Mucosa of stomach (tissue), 1 donor: Measurements from ENCODE around the gene GPATCH11.

Experiments used
- H3K27me3 ChIP-seq: one replicate; pipeline ENCODE4 v1.7.0; 2013; ENCODE audit warnings: mild to moderate bottlenecking, low read length; ENCODE audit not compliant: control insufficient read depth, insufficient read depth
- H3K36me3 ChIP-seq: one replicate; pipeline ENCODE4 v1.7.0; 2013; ENCODE audit warnings: low read length; ENCODE audit not compliant: control insufficient read depth, insufficient read depth
- H3K4me1 ChIP-seq: one replicate; pipeline ENCODE4 v1.7.0; 2013; ENCODE audit warnings: mild to moderate bottlenecking, low read length; ENCODE audit not compliant: control insufficient read depth, insufficient read depth
- H3K4me3 ChIP-seq: one replicate; pipeline ENCODE4 v1.7.0; 2013; ENCODE audit warnings: low read length
- H3K9ac ChIP-seq: one replicate; pipeline ENCODE4 v1.7.0; 2013; ENCODE audit warnings: mild to moderate bottlenecking, low read length, moderate library complexity
- H3K9me3 ChIP-seq: one replicate; pipeline ENCODE4 v1.7.0; 2013; ENCODE audit warnings: mild to moderate bottlenecking, low read length, moderate library complexity; ENCODE audit not compliant: control insufficient read depth
- donor health status: Pancreatic carcinoma.

GPATCH11 gene

DNA sequence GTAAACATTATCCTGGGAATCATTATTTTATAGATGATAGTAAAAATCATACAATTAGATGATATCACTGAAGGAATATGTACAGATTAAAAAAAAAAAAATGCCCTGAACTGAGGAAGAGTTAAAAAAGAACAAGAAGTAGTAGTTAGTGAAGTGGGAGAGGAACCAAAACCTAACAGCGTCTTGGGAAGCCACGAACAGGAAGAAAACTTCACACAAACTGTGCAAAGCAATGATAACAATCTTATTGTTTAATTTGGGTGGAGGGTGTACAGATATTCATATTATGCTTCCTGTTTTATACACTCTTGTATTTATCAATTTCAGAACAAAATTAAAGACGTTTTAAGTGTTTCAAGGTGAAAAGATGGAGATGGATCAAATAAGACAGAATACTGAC lies 3.6 kb upstream of the GPATCH11 start:
- peaks cover 20% of the 10 kb centered on the region for H3K4me1 ChIP-seq
- no peaks in the 10 kb centered on the region for H3K27me3 ChIP-seq
- H3K9ac ChIP-seq = no peak overlapping the region
- H3K4me3 ChIP-seq = no peak overlapping the region
- no peaks in the 10 kb centered on the region for H3K9me3 ChIP-seq
- no peaks in the 10 kb centered on the region for H3K36me3 ChIP-seq

DNA sequence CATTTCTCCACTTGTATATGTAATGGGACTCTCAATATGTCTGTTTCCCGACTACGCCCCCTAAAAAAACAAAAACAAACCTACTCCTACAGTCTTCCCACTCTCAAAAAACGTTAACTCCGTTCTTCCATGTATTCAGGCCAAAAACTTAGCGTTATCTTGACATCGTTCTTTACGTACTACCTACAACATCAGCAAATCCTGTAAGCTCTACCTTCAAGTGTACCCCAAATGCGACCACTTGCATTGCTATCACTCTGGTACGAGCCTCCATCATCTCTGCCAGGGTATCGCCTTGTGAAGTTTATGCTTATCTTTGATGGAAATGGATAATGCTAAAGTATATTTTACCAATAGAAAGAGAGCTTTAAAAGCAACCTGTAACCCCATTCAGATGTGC lies 479 bp downstream of the GPATCH11 start:
- peak overlapping the region; percentile 78 for H3K9ac ChIP-seq
- peaks cover under 1% of the 10 kb centered on the region for H3K36me3 ChIP-seq
- H3K4me1 ChIP-seq = peaks cover 20% of the 10 kb centered on the region
- no peaks in the 10 kb centered on the region for H3K9me3 ChIP-seq
- H3K27me3 ChIP-seq = no peaks in the 10 kb centered on the region
- peak overlapping the region; percentile 32 for H3K4me3 ChIP-seq

DNA sequence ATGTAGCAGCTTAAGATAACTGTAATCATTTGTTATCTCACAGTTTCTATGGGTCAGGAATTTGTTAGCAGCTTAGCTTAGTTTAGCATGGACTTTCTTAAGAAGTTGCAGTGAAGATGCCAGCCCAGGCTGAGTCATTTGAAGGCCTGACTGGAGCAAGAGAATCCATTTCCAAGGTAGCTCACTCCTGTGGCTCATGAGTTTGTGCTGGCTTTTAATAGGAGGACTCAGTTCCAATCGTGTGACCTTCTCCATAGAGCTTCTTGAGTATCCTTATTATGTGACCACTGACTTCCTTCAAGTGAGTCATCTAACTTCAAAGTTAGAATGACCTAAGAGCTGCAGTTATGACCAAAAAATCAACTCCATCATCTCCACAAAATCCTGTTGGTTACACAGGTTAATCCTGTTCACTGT lies 1.4 kb downstream of the GPATCH11 start:
- H3K9me3 ChIP-seq = no peaks in the 10 kb centered on the region

DNA sequence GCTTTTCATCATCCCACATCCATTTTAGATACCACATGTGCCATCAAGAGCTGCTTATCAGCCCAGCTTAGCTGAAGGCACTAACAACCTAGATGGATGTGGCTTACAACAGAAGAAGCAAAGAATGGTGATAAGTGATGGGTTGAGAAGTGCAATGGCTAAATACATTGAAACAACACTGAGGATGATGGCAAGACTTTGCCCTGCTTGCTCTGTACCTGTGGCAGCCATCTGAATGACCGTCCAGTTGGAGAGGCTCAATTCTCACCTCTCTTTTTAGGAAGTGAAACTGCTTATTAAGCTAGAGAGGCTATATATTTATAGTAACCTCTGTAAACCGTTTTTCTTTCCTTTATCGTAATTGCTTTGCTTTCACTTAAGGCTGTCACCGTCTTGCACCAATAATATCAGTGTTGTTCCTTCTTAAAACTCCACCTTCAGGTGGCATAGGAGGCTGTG lies 5.7 kb downstream of the GPATCH11 start:
- Histone ChIP-seq H3K27me3 (no peaks in the 10 kb centered on the region), H3K9ac (no peak overlapping the region), H3K4me3 (no peak overlapping the region), H3K9me3 (no peaks in the 10 kb centered on the region), H3K36me3 (peaks cover 7% of the 10 kb centered on the region), H3K4me1 (peaks cover 8% of the 10 kb centered on the region)

More for the DNA sequence above, 1.4 kb downstream of the GPATCH11 start:
- H3K4me1 ChIP-seq = peaks cover 13% of the 10 kb centered on the region
- H3K36me3 ChIP-seq = peaks cover 3% of the 10 kb centered on the region
- H3K4me3 ChIP-seq = no peak overlapping the region
- H3K27me3 ChIP-seq = no peaks in the 10 kb centered on the region
- H3K9ac ChIP-seq = no peak overlapping the region

DNA sequence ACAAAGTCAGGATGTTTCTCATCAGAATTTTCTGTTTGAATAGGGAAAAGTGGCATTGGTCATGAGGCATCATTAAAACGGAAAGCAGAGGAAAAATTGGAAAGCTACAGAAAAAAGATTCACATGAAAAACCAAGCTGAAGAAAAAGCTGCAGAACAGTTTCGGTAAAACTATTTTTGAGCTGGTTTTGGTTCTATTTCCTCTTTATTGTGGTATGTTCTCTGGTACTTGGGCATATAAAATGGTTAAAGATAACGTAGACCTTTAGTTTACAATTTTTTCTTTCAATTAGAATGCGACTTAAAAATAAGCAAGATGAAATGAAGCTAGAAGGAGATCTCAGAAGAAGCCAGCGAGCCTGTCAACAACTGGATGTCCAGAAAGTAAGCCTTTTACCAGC lies 7.6 kb downstream of the GPATCH11 start:
- Histone ChIP-seq H3K27me3 (no peaks in the 10 kb centered on the region), H3K4me1 (no peaks in the 10 kb centered on the region), H3K9ac (no peak overlapping the region), H3K36me3 (peaks cover 7% of the 10 kb centered on the region), H3K9me3 (no peaks in the 10 kb centered on the region), H3K4me3 (no peak overlapping the region)

DNA sequence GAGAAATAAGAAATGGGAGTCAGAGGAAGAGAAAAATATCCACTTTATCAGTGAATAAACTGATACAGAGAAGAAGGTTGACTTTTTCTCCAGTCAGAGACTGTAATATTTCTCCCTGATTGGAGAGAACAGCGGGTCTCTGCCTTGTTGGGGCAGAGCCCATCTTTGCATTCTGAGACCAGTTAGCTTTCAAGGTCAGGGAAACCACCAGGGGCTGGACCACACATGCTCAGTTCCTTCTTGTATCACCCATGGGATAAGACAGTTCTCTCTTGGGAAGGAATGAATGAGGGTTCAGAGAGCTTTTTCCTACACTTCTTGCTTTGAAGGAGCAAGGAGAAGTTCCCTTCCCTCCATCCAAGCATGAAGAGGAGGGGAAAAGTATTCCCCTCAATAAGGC lies 12.2 kb downstream of the GPATCH11 start:
- peaks cover 3% of the 10 kb centered on the region for H3K36me3 ChIP-seq
- H3K4me3 ChIP-seq = no peak overlapping the region

DNA sequence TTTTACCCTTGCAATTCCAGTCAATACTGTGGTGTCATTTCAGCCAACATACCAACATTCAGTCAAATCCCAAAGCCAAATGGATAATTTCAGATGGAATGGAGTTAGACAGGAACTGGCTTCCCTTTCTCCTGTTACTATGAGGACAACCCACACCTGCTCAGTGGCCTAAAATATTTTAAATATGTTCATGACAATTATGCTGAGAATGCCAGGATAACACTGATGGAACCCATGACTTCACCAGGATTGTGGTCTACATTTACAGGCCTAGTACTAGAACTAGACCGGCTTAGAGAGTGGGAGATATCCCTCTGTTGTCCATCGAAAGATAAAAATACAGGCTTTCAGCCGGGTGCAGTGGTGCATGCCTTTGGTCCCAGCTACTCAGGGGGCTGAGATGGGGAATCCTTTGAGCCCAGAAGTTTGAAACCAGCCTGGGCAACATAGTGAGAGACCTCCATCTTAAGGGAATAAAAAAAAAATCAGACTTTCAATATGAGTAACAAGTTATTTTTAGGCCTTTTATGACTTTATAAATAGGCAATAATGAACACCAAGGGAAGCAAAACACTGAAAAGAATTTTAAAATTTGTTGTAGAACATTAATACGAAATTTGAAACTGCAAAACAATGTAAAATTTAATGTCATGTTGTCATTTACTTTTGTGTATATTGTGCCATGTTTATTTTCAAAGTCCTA lies 14.2 kb downstream of the GPATCH11 start:
- Histone ChIP-seq H3K4me3 (no peak overlapping the region), H3K9ac (no peak overlapping the region), H3K4me1 (no peaks in the 10 kb centered on the region), H3K27me3 (no peaks in the 10 kb centered on the region), H3K9me3 (no peaks in the 10 kb centered on the region), H3K36me3 (peaks cover 3% of the 10 kb centered on the region)

More for the DNA sequence above, 12.2 kb downstream of the GPATCH11 start:
- Histone ChIP-seq H3K9ac (no peak overlapping the region), H3K27me3 (no peaks in the 10 kb centered on the region), H3K4me1 (no peaks in the 10 kb centered on the region), H3K9me3 (no peaks in the 10 kb centered on the region)

DNA sequence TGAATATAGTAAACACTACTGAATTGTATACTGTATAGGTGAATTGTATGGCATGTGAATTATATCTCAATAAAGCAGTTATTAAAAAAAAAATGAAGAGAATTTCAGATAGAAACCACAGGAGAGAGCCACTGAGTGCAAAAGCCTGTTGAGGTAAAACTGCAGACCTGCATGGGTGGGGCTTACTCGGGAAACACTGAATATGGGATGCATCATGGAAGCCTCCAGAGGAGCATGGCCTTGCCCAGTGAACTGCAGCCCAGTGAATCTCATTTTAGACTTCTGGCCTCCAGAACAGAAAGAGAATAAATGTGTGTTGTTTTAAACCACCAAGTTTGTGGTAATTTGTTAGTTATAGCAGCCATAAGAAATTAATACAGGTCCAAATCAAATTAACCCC lies 15.7 kb downstream of the GPATCH11 start:
- H3K36me3 ChIP-seq = no peaks in the 10 kb centered on the region

DNA sequence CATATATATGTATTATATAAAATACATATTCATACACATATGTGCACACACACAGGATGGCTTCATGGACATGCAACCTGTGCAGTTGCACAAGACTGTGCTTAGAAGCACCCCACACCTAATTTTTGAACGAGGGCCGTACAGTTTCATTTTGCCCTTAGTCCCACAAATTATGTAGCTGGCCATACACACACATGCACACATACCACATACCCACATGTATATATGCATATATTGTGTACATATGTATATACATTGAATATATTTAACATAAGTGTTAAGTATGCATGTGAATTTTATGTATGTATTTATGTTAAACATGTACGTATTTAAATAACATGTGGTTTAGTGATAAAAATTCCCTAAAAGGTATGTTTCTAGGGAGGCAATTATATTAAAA lies 18.3 kb downstream of the GPATCH11 start:
- H3K4me3 ChIP-seq = no peak overlapping the region
- H3K27me3 ChIP-seq = no peaks in the 10 kb centered on the region
- H3K4me1 ChIP-seq = no peaks in the 10 kb centered on the region
- H3K36me3 ChIP-seq = no peaks in the 10 kb centered on the region
- H3K9me3 ChIP-seq = no peaks in the 10 kb centered on the region
- no peak overlapping the region for H3K9ac ChIP-seq

More for the DNA sequence above, 15.7 kb downstream of the GPATCH11 start:
- Histone ChIP-seq H3K9me3 (no peaks in the 10 kb centered on the region), H3K27me3 (no peaks in the 10 kb centered on the region), H3K9ac (no peak overlapping the region), H3K4me1 (no peaks in the 10 kb centered on the region), H3K4me3 (no peak overlapping the region)

DNA sequence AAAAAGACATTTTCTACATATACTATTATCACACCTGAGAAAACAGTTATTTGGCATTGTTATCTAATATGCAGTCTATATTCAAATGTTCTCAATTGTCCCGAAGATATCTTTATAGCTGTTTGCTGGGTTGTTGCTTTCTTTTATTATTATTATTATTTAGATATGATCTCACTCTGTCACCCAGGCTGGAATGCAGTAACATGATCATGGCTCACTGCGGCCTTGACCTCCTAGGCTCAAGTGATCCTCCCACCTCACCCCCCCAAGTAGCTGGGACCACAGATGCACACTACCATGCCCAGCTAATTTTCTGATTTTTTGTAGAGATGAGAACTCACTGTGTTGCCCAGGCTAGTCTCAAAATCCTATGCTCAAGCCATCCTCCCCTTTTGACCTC lies 19.9 kb downstream of the GPATCH11 start:
- H3K4me1 ChIP-seq = no peaks in the 10 kb centered on the region
- no peaks in the 10 kb centered on the region for H3K27me3 ChIP-seq
- H3K4me3 ChIP-seq = no peak overlapping the region
- peaks cover 3% of the 10 kb centered on the region for H3K36me3 ChIP-seq
- H3K9me3 ChIP-seq = no peaks in the 10 kb centered on the region
- no peak overlapping the region for H3K9ac ChIP-seq

DNA sequence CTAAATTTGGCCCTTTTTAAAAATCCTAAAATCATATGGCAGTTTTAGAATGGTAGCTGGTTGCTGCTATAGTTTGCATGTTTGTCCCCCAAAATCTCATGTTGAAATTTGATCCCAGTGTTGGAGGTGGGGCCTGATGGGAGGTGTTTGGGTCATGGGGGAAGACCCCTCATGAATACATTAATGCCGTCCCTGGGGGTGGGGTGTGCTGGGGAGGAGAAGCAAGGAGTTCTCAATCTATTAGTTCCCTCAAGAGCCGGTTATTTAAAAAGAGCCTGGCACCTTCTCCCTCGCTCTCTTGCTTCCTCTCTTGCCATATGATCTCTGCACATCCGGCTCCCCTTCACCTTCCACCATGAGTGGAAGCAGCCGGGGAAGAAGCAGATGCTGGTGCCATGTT lies 20.8 kb downstream of the GPATCH11 start:
- Histone ChIP-seq H3K36me3 (peaks cover 3% of the 10 kb centered on the region), H3K27me3 (no peaks in the 10 kb centered on the region), H3K9me3 (no peaks in the 10 kb centered on the region), H3K9ac (no peak overlapping the region), H3K4me3 (no peak overlapping the region), H3K4me1 (no peaks in the 10 kb centered on the region)

DNA sequence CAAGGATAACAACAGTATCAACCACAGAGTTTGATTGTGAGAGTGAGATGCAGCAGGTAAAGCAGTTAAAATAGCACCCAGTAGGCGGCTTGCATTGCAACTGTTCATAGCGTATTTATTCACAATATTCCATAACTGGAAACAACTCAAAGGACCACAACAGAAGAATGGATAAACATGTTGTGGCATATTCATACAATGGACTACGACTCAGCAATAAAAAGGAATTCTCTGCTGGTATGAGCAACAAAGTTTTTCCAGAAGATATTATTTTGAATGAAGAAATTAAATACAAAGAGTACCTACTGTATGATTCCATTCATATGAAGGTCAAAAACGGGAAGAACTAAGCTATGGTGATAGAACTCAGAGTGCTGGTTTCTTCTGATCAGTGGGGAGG lies 25.2 kb downstream of the GPATCH11 start:
- Histone ChIP-seq H3K36me3 (peaks cover 3% of the 10 kb centered on the region), H3K4me3 (no peak overlapping the region), H3K9me3 (no peaks in the 10 kb centered on the region), H3K27me3 (no peaks in the 10 kb centered on the region), H3K4me1 (no peaks in the 10 kb centered on the region), H3K9ac (no peak overlapping the region)
